Karpas-422 (cell line): Measurements from ENCODE around the gene UBXN11. TPM values are rescaled to one million over a fixed set of nuclear protein-coding genes. Genes with fewer than 3 reads are reported as not detected.

Experiments
- DNase-seq: peaks from one replicate; pipeline ENCODE4 v3.0.0-alpha.2; 2015
- H2AFZ ChIP-seq: fragments of 200-600 bp; sonication (generic); 2 replicates; pipeline ENCODE4 v1.6.1; 2014; ENCODE audit warnings: antibody characterized with exemption, low read length, mixed read lengths
- H3K27ac ChIP-seq: fragments of 200-600 bp; sonication (generic); 2 replicates; pipeline ENCODE4 v1.5.1; 2014; ENCODE audit warnings: mild to moderate bottlenecking, low read length, moderate library complexity
- H3K27me3 ChIP-seq: fragments of 200-600 bp; sonication (generic); 2 replicates; pipeline ENCODE4 v1.6.1; 2014; ENCODE audit warnings: low read length, mixed read lengths
- H3K36me3 ChIP-seq: fragments of 200-600 bp; sonication (generic); 2 replicates; pipeline ENCODE4 v1.6.1; 2014; ENCODE audit warnings: low read length, mixed read lengths; ENCODE audit not compliant: insufficient read depth
- H3K4me1 ChIP-seq: fragments of 200-600 bp; sonication (generic); 2 replicates; pipeline ENCODE4 v1.6.1; 2014; ENCODE audit warnings: mild to moderate bottlenecking, low read length, mixed read lengths
- H3K4me2 ChIP-seq: fragments of 200-600 bp; sonication (generic); 2 replicates; pipeline ENCODE4 v1.6.1; 2014; ENCODE audit warnings: low read length, low read depth, mild to moderate bottlenecking; ENCODE audit not compliant: poor library complexity, severe bottlenecking
- H3K4me3 ChIP-seq: fragments of 200-600 bp; sonication (generic); 2 replicates; pipeline ENCODE4 v1.5.1; 2014; ENCODE audit warnings: mild to moderate bottlenecking, antibody characterized with exemption, low read length, mixed read lengths
- H3K79me2 ChIP-seq: fragments of 200-600 bp; sonication (generic); 2 replicates; pipeline ENCODE4 v1.6.1; 2014; ENCODE audit warnings: mild to moderate bottlenecking, low read length, mixed read lengths
- H3K9ac ChIP-seq: fragments of 200-600 bp; sonication (generic); 2 replicates; pipeline ENCODE4 v1.6.0; 2014; ENCODE audit warnings: low read length
- H3K9me2 ChIP-seq: fragments of 200-600 bp; sonication (generic), shearing (Covaris generic); replicated peaks from 2 replicates; pipeline ENCODE4 v1.6.0; 2014; ENCODE audit warnings: mild to moderate bottlenecking, low read length, moderate library complexity; ENCODE audit not compliant: insufficient read depth
- H3K9me3 ChIP-seq: fragments of 300-700, 200-600 bp; sonication (generic); 2 replicates; pipeline ENCODE4 v1.6.1; 2014; ENCODE audit warnings: low read length, mixed read lengths
- H4K20me1 ChIP-seq: fragments of 200-600 bp; sonication (generic); 2 replicates; pipeline ENCODE4 v1.6.1; 2014; ENCODE audit warnings: mild to moderate bottlenecking, antibody characterized with exemption, low read length, low read depth; ENCODE audit not compliant: insufficient read depth
- total RNA-seq: library from RNA; depleted of rRNA; stranded (reverse); fragments of >200 nt; shearing (Covaris generic); gene quantifications from 2 replicates; pipeline ENCODE4 v1.2.3, GENCODE V29; 2014; ENCODE audit warnings: low replicate concordance; rRNA removed

The UBXN11 gene
- total RNA-seq, 1 experiment from 2014 or later, result 20.7 TPM

DNA sequence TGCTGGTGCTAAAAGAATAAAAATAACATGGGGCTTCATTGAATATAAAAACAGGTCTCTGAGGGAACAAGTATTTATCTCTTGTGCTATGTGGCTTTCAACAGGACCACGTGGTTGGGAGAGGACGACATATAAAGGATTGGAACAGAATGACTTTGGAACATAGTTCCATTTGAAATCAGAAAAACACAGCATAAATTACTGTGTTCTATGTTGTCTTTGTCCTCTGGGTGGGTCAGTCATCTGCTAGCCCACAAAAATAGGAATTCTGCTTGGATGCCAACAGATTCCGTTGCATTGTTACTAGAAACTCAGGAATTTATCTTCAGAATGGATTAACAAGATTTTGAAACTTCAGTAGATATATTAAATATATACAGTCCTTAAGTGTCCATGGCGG is 66.5 kb downstream of the UBXN11 start:
- Histone ChIP-seq H3K4me1 (peaks cover 29% of the 10 kb centered on the region), H2AFZ (no peak overlapping the region), H3K9me3 (no peaks in the 10 kb centered on the region), H3K36me3 (peaks cover 25% of the 10 kb centered on the region), H3K27ac (no peak overlapping the region), H3K4me2 (no peak overlapping the region), H3K27me3 (no peaks in the 10 kb centered on the region), H3K9ac (no peak overlapping the region), H3K9me2 (no peaks in the 10 kb centered on the region), H4K20me1 (peaks cover 7% of the 10 kb centered on the region; the same call in 1 of the 2 replicates), H3K79me2 (peaks cover 93% of the 10 kb centered on the region), H3K4me3 (no peak overlapping the region)
- no peak for DNase-seq

DNA sequence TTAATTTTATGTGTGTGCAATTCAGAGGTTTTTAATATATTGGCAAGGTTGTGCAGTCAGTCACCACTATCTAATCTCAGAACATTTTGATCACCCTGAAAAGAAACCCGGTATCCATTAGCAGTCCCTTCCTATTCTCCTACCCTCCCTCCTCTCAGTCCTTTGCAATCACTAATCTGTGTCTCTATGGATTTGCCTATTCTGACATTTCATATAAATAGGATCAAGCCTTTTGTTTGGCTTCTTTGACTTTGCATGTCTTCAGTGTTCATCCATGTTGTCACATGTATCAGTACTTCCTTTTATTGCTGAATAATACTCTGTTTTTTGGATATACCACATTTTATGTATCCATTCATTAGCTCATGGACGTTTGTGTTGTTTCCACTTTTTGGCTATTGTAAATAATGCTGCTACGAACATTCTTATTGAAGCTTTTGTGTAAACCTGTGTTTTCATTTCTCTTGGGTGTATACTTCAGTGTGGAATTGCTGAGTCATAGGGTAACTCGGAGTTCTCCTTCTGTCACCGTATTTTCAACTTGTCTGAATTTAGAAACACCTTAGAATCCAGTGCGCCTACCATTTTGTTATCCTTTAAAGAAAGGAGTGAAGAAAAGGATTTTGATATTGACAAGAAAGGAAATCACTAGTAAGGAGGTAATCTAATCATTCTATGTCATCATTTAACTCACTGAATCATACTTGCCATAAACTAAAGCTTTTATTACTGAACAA is 69.0 kb downstream of the UBXN11 start:
- no peaks in the 10 kb centered on the region for H3K9me3 ChIP-seq
- H3K27ac ChIP-seq, result peak overlapping the region; percentile 52
- no peak overlapping the region for H2AFZ ChIP-seq
- DNase-seq, result no peak
- no peaks in the 10 kb centered on the region for H3K9me2 ChIP-seq
- H3K27me3 ChIP-seq, result no peaks in the 10 kb centered on the region
- H3K9ac ChIP-seq, result no peak overlapping the region
- peak overlapping the region; percentile 96; the same call in 1 of the 2 replicates for H3K4me3 ChIP-seq
- H3K4me2 ChIP-seq, result peak overlapping the region; percentile 91
- H3K79me2 ChIP-seq, result peaks cover 77% of the 10 kb centered on the region
- H4K20me1 ChIP-seq, result peaks cover 5% of the 10 kb centered on the region; the same call in 1 of the 2 replicates
- peaks cover 34% of the 10 kb centered on the region for H3K4me1 ChIP-seq
- H3K36me3 ChIP-seq, result peaks cover 13% of the 10 kb centered on the region

DNA sequence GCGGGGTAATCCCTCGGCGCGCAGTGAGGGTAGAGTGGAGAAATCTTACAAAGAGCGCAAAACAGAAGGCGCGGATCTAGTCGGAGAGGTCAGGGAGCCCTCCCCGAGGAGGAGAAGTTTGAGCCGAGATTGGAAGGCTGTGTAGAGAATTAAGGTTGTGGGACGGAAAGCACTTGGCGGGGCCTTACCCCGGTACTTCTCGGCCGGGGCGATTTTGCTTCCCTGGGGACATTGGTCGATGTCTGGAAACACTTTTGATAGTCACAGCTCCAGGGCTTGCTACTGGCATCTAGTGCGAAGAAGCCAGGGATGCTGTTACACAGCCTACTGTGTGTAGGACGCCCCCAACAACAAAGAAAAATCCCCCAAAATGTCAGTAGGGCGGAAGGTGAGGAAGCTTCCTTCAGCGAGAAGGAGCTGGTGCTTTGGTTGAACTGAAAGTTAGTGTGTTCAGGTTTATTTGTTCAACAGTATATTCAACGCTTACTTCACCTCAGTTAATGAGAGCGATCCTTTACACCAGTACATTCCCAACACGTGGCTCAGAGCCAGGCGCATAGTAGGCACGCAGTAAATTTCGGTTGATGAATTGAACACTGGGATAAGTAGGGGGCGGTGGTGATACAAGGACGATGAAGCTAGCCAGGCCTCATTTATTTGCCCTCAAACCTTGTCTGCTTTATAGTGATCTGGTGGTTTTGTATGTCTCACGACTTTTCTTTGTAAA is 71.6 kb downstream of the UBXN11 start:
- H3K27me3 ChIP-seq, result no peaks in the 10 kb centered on the region
- peaks cover 5% of the 10 kb centered on the region; the same call in 1 of the 2 replicates for H4K20me1 ChIP-seq
- H3K4me1 ChIP-seq, result peaks cover 34% of the 10 kb centered on the region
- H3K27ac ChIP-seq, result peak overlapping the region; percentile 61
- peaks cover 11% of the 10 kb centered on the region for H3K36me3 ChIP-seq
- H3K4me3 ChIP-seq, result peak overlapping the region; percentile 96
- peaks cover 56% of the 10 kb centered on the region for H3K79me2 ChIP-seq
- H3K9me3 ChIP-seq, result no peaks in the 10 kb centered on the region
- peak overlapping the region; percentile 91 for H3K4me2 ChIP-seq
- H3K9me2 ChIP-seq, result no peaks in the 10 kb centered on the region
- peak; percentile 63 for DNase-seq
- peak overlapping the region; percentile 95 for H3K9ac ChIP-seq
- H2AFZ ChIP-seq, result peak overlapping the region; percentile 90

DNA sequence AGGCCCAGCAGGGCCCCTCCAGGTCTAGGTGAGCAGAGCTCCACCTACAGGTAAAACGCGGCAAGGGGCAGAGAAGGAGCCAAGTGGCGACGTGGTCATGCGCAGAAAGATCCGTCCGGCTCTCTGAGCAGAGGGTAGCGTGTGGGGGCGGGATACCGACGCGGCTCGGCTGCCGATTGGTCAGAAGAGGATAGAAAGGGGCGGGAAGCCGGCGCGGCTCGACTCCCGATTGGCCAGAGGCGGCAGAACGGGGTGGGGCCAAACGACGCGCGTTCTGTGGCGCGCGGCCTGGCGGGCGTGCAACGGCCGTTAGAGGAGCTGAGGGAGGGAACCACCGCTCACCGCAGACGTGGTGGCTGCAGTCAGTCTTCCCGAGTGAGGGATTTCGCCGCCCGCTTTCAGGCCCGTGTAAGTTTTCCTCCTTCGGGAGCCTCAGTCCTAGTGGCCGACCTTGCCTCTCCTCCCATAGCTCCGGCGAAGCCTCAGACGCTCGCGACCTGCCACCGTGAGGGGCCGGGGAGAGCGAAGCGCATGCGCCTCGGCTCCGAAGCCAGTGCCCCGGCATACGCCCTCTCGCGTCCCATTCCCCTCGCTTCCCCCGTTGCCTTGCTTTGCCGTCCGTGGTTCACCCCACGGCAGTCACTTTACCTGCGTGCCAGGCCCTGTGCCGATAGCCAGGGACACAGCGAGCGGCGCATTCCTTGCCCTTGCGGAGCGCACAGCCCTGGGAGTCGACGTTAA is 72.4 kb downstream of the UBXN11 start, which contains the start of gene CEP85:
TSS of gene CEP85 (plus strand) at position 298 of the 741 bp plus-strand sequence. CDS start 5,584 bp downstream, outside the sequence.
- DNase-seq, result peak; percentile 99
- H3K27ac ChIP-seq, result peak within 1 kb of the TSS; percentile 61
- H4K20me1 ChIP-seq, result peaks cover 5% of the 10 kb centered on the region; the same call in 1 of the 2 replicates
- H3K4me1 ChIP-seq, result peaks cover 34% of the 10 kb centered on the region
- H3K36me3 ChIP-seq, result peaks cover 6% of the 10 kb centered on the region; the same call in 1 of the 2 replicates
- H3K9ac ChIP-seq, result peak within 1 kb of the TSS; percentile 95
- peak within 1 kb of the TSS; percentile 96 for H3K4me3 ChIP-seq
- no peaks in the 10 kb centered on the region for H3K9me2 ChIP-seq
- H2AFZ ChIP-seq, result peak within 1 kb of the TSS; percentile 100
- no peaks in the 10 kb centered on the region for H3K27me3 ChIP-seq
- no peaks in the 10 kb centered on the region for H3K9me3 ChIP-seq
- H3K79me2 ChIP-seq, result peaks cover 48% of the 10 kb centered on the region
- H3K4me2 ChIP-seq, result peak within 1 kb of the TSS; percentile 91

Other genes with a start within 250 kb of the UBXN11 start
- not detected in 2 replicates for gene TRIM63, start 239.0 kb downstream of the UBXN11 start, total RNA-seq
- gene PDIK1L, start 194.8 kb downstream of the UBXN11 start, total RNA-seq, result 7.0 and 11.0 TPM in 2 replicates
- gene FAM110D, start 147.6 kb downstream of the UBXN11 start, total RNA-seq, result not detected in 2 replicates
- gene C1orf232, start 137.7 kb downstream of the UBXN11 start, total RNA-seq, result not detected in 2 replicates
- gene ZNF593, start 136.7 kb downstream of the UBXN11 start, total RNA-seq, result 58.5 and 133 TPM in 2 replicates
- 0.18 TPM in 1 of 2 replicates, not detected in the other for gene ZNF593OS, start 134.8 kb downstream of the UBXN11 start, total RNA-seq
- 0.29 and 1.5 TPM in 2 replicates for gene CNKSR1, start 129.1 kb downstream of the UBXN11 start, total RNA-seq
- not detected in 2 replicates for gene CATSPER4, start 116.0 kb downstream of the UBXN11 start, total RNA-seq
- 23.8 and 31.5 TPM in 2 replicates for gene CEP85, start 72.4 kb downstream of the UBXN11 start, total RNA-seq
- gene SH3BGRL3, start 26.6 kb downstream of the UBXN11 start, total RNA-seq, result 108 and 143 TPM in 2 replicates
- 614 and 735 TPM in 2 replicates for gene CD52, start 11.3 kb upstream of the UBXN11 start, total RNA-seq
- 1.3 TPM in 1 of 2 replicates, not detected in the other for gene CRYBG2, start 47.5 kb upstream of the UBXN11 start, total RNA-seq
- not detected in 2 replicates for gene ZNF683, start 66.1 kb upstream of the UBXN11 start, total RNA-seq
- 0.04 TPM in 1 of 2 replicates, not detected in the other for gene LIN28A, start 104.2 kb upstream of the UBXN11 start, total RNA-seq
- 17.0 and 31.1 TPM in 2 replicates for gene DHDDS, start 125.7 kb upstream of the UBXN11 start, total RNA-seq
- gene HMGN2, start 165.8 kb upstream of the UBXN11 start, total RNA-seq, result 407 and 515 TPM in 2 replicates
- 85.3 and 106 TPM in 2 replicates for gene RPS6KA1, start 223.1 kb upstream of the UBXN11 start, total RNA-seq